ENCODE data around the gene KNDC1.

The KNDC1 gene

GRCh38 chr10:133123050-133123745 is 36.8 kb upstream of the KNDC1 start:
- no peak for TF ChIP-seq CTCF (IDR thresholded peaks at IDR 0.05; ENCODE audit: extremely low read depth, missing control alignments)
- DNase-seq (ENCODE audit: low spot score) = no peak

- TF ChIP-seq CTCF (IDR thresholded peaks at IDR 0.05; ENCODE audit: extremely low read depth, missing control alignments) = no peak
- DNase-seq (ENCODE audit: low spot score) = no peak
These were observed 36.2 kb upstream of the KNDC1 start for GRCh38 chr10:133123746-133124356.

GRCh38 chr10:133124357-133125211 is 35.4 kb upstream of the KNDC1 start:
- DNase-seq (ENCODE audit: low spot score) = peak; percentile 80
- TF ChIP-seq CTCF (IDR thresholded peaks at IDR 0.05; ENCODE audit: extremely low read depth, missing control alignments) = peak; percentile 65

GRCh38 chr10:133125901-133126300 is 34.1 kb upstream of the KNDC1 start:
- no peak for TF ChIP-seq CTCF (IDR thresholded peaks at IDR 0.05; ENCODE audit: extremely low read depth, missing control alignments)
- no peak for DNase-seq (ENCODE audit: low spot score)

GRCh38 chr10:133126431-133127290 is 33.4 kb upstream of the KNDC1 start:
- DNase-seq (ENCODE audit: low spot score) = peak; percentile 48

More at GRCh38 chr10:133126431-133127290, 33.4 kb upstream of the KNDC1 start:
- TF ChIP-seq CTCF (IDR thresholded peaks at IDR 0.05; ENCODE audit: extremely low read depth, missing control alignments) = no peak
